Measurements from ENCODE around the gene SCUBE2. TPM values are rescaled to one million over a fixed set of nuclear protein-coding genes. Genes with fewer than 3 reads are reported as not detected.

Gene SCUBE2
- polyA plus RNA-seq, 2 of the 4 experiments (the other 2 are of a cell fraction), result 0.49 to 0.63 TPM

DNA sequence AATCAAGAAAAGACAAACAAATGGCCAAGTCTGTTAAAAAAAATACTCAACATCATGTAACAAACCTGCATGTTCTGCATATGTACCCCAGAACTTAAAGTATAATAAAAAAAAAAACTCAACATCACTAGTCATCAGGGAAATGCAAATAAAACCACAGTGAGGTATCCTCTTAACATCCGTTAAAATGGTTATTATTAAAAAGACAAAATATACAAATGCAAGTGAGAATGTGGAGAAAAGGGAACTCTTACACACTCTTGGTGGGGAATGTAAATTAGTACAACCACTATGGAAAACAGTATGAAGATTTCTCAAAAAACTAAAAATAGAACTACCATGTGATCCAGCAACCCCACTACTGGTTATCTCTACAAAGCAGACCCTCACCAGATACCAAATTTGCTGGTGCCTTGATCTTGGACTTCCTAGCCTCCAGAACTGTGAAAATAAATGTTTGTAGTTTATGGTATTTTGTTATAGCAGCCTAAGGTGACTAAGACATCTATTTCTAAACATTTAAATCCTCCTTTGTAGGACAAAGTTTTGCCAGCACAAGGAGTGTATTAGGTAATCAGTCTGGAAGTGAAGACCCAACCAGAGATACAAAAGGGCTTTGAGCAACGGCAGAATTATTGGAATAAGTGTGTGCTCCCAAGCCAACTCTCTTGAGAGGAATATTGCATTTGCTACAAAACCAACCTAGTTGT lies 32.4 kb upstream of the SCUBE2 start:
- H3K4me1 ChIP-seq, result no peaks in the 10 kb centered on the region
- POLR2A ChIA-PET, result no interaction called here
- WGBS (ENCODE audit: missing lambda C conversion rate), result 77% methylated on average over 2 of the region's 2 CpGs
- FAIRE-seq (no peak), DNase-seq (ENCODE audit: low read depth in 1 of 2, low spot score in 1 of 2) (no peak), ATAC-seq (no peak)
- H3K9me3 ChIP-seq, result no peaks in the 10 kb centered on the region
- no peak overlapping the region for H3K4me3 ChIP-seq
- no peak for TF ChIP-seq GATA3 (IDR thresholded peaks at IDR 0.05; ENCODE audit: borderline replicate concordance)
- no peak for TF ChIP-seq RARB (CRISPR knock-in tag; IDR thresholded peaks at IDR 0.05)
- TF ChIP-seq, protein P1, sequence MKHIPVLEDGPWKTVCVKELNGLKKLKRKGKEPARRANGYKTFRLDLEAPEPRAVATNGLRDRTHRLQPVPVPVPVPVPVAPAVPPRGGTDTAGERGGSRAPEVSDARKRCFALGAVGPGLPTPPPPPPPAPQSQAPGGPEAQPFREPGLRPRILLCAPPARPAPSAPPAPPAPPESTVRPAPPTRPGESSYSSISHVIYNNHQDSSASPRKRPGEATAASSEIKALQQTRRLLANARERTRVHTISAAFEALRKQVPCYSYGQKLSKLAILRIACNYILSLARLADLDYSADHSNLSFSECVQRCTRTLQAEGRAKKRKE (CRISPR knock-in tag; IDR thresholded peaks at IDR 0.05; ENCODE audit: low read depth), result no peak
- TF ChIP-seq RFX5 (IDR thresholded peaks at IDR 0.05), result no peak
- no peak for TF ChIP-seq TP53 (CRISPR knock-in tag; IDR thresholded peaks at IDR 0.05)
- H3K4me2 ChIP-seq, result no peak overlapping the region
- no peak overlapping the region for H3K27ac ChIP-seq
- CTCF ChIA-PET, result interaction anchor here (1.4 to 2.7 kb wide), 2 partner anchors 14 to 108 kb away, joined by 6 to 10 read pairs; no protein-coding TSS in a partner anchor

DNA sequence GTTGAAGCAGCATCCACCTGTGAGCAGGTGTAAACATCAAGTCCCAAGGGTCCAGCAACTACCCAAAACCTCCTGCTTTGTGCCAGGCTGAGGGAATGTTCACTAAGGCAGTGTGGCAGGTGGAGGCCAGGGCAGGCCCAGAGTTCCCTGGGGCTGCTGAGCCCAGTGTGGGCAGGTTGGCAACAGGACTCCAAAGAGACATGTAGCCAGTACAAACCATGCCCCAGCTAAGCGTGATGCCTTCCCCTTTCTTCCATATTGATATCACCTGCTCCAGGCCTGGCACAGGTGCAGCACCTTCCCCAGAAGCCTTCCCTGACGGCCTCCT lies 30.0 kb upstream of the SCUBE2 start:
- ATAC-seq (no peak), DNase-seq (ENCODE audit: low read depth in 1 of 2, low spot score in 1 of 2) (no peak), FAIRE-seq (no peak)
- H3K4me3 ChIP-seq, result no peak overlapping the region
- CTCF ChIA-PET, result interaction anchor here (1.6 kb wide), 1 partner anchor 16 kb away, joined by 6 read pairs; no protein-coding TSS in a partner anchor
- H3K27ac ChIP-seq, result no peak overlapping the region
- POLR2A ChIA-PET, result no interaction called here
- TF ChIP-seq RARB (CRISPR knock-in tag; IDR thresholded peaks at IDR 0.05), result no peak
- TF ChIP-seq JUN (IDR thresholded peaks at IDR 0.05), result no peak
- no peak for TF ChIP-seq FOSL2 (IDR thresholded peaks at IDR 0.05)
- no peak for TF ChIP-seq FOSL2 (CRISPR knock-in tag; IDR thresholded peaks at IDR 0.05)
- TF ChIP-seq ZNF302 (CRISPR knock-in tag; IDR thresholded peaks at IDR 0.05), result no peak
- TF ChIP-seq ESRRA (IDR thresholded peaks at IDR 0.05; ENCODE audit: borderline replicate concordance, low read length), result no peak
- TF ChIP-seq, protein P2, sequence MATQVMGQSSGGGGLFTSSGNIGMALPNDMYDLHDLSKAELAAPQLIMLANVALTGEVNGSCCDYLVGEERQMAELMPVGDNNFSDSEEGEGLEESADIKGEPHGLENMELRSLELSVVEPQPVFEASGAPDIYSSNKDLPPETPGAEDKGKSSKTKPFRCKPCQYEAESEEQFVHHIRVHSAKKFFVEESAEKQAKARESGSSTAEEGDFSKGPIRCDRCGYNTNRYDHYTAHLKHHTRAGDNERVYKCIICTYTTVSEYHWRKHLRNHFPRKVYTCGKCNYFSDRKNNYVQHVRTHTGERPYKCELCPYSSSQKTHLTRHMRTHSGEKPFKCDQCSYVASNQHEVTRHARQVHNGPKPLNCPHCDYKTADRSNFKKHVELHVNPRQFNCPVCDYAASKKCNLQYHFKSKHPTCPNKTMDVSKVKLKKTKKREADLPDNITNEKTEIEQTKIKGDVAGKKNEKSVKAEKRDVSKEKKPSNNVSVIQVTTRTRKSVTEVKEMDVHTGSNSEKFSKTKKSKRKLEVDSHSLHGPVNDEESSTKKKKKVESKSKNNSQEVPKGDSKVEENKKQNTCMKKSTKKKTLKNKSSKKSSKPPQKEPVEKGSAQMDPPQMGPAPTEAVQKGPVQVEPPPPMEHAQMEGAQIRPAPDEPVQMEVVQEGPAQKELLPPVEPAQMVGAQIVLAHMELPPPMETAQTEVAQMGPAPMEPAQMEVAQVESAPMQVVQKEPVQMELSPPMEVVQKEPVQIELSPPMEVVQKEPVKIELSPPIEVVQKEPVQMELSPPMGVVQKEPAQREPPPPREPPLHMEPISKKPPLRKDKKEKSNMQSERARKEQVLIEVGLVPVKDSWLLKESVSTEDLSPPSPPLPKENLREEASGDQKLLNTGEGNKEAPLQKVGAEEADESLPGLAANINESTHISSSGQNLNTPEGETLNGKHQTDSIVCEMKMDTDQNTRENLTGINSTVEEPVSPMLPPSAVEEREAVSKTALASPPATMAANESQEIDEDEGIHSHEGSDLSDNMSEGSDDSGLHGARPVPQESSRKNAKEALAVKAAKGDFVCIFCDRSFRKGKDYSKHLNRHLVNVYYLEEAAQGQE (IDR thresholded peaks at IDR 0.05), result no peak
- TF ChIP-seq FOSB (CRISPR knock-in tag; IDR thresholded peaks at IDR 0.05), result no peak
- TF ChIP-seq EHMT2 (IDR thresholded peaks at IDR 0.05; ENCODE audit: low read depth), result no peak
- no peak for TF ChIP-seq TP53 (CRISPR knock-in tag; IDR thresholded peaks at IDR 0.05)
- no peaks in the 10 kb centered on the region for H3K9me3 ChIP-seq
- no peak overlapping the region for H3K4me2 ChIP-seq
- no peaks in the 10 kb centered on the region for H3K4me1 ChIP-seq
- 77% methylated on average over 2 of the region's 2 CpGs for WGBS (ENCODE audit: missing lambda C conversion rate)

DNA sequence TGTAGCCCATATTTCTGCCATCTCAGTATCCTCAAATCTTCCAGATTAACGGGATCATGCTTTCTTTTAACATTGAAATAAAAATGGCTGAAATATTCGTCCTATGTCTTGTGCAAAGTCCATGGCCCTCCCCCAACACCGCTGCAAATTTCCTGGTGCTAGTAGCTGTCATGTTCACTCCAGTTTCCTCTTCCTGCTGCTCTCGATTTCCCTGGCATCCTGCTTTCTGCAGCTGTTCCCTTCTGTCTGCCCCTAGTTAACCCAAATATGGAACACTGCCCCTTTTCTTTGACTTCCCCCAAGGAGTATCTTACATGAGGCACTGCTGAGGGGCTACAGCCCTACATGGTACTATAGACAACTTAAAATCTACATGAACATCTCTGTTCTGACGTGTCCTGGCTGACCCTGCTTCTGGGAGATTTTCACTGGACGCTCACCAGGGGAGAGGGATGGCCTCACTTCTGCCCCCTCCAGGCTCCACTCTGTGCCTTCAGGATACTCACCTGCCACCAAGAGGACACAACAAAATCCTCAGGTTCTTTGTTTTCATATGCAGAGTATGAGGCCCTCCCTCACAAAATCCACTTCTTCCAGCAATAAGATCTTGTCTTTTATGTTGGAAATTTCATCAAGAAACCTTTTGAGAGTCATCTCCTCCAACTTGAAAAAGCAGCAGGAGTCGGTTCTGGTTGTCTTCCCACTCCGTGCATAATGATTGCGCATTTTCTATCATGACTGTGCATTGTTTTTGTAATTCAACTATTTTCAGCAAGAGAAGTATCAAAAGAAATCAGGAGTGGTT lies 29.5 kb upstream of the SCUBE2 start:
- ChIA-PET CTCF (interaction anchor here (1.6 to 1.8 kb wide), 2 partner anchors 10 to 17 kb away, joined by 4 to 6 read pairs; no protein-coding TSS in a partner anchor), POLR2A (no interaction called here)
- TF ChIP-seq, protein P3, sequence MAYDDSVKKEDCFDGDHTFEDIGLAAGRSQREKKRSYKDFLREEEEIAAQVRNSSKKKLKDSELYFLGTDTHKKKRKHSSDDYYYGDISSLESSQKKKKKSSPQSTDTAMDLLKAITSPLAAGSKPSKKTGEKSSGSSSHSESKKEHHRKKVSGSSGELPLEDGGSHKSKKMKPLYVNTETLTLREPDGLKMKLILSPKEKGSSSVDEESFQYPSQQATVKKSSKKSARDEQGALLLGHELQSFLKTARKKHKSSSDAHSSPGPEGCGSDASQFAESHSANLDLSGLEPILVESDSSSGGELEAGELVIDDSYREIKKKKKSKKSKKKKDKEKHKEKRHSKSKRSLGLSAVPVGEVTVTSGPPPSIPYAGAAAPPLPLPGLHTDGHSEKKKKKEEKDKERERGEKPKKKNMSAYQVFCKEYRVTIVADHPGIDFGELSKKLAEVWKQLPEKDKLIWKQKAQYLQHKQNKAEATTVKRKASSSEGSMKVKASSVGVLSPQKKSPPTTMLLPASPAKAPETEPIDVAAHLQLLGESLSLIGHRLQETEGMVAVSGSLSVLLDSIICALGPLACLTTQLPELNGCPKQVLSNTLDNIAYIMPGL (CRISPR knock-in tag; IDR thresholded peaks at IDR 0.05; ENCODE audit: borderline replicate concordance), result no peak
- TF ChIP-seq, protein P4, sequence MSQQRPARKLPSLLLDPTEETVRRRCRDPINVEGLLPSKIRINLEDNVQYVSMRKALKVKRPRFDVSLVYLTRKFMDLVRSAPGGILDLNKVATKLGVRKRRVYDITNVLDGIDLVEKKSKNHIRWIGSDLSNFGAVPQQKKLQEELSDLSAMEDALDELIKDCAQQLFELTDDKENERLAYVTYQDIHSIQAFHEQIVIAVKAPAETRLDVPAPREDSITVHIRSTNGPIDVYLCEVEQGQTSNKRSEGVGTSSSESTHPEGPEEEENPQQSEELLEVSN (IDR thresholded peaks at IDR 0.05; ENCODE audit: borderline replicate concordance, low read depth), result no peak
- TF ChIP-seq EP300 (IDR thresholded peaks at IDR 0.05) (no peak), CBX8 (IDR thresholded peaks at IDR 0.05) (no peak), RAD21 (conservative IDR thresholded peaks at IDR 0.05 in 1 of 2, IDR thresholded peaks at IDR 0.05 in 1 of 2) (peak in 1 of 2 experiments; percentile 22; a peak in 1 of 5 replicates), HOXA7 (CRISPR knock-in tag; IDR thresholded peaks at IDR 0.05) (no peak), TFCP2L1 (CRISPR knock-in tag; IDR thresholded peaks at IDR 0.05) (no peak)
- TF ChIP-seq, protein P5, sequence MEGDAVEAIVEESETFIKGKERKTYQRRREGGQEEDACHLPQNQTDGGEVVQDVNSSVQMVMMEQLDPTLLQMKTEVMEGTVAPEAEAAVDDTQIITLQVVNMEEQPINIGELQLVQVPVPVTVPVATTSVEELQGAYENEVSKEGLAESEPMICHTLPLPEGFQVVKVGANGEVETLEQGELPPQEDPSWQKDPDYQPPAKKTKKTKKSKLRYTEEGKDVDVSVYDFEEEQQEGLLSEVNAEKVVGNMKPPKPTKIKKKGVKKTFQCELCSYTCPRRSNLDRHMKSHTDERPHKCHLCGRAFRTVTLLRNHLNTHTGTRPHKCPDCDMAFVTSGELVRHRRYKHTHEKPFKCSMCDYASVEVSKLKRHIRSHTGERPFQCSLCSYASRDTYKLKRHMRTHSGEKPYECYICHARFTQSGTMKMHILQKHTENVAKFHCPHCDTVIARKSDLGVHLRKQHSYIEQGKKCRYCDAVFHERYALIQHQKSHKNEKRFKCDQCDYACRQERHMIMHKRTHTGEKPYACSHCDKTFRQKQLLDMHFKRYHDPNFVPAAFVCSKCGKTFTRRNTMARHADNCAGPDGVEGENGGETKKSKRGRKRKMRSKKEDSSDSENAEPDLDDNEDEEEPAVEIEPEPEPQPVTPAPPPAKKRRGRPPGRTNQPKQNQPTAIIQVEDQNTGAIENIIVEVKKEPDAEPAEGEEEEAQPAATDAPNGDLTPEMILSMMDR (IDR thresholded peaks at IDR 0.05), result peak; percentile 21; the same call in 1 of the 3 replicates
- H3K9me3 ChIP-seq, result no peaks in the 10 kb centered on the region
- ATAC-seq (peak; percentile 73 to 93; a peak in 5 of 6 replicates), DNase-seq (ENCODE audit: low read depth in 1 of 2, low spot score in 1 of 2) (peak; percentile 33 to 39), FAIRE-seq (no peak)
- H3K4me1 ChIP-seq, result no peaks in the 10 kb centered on the region
- H3K27ac ChIP-seq, result no peak overlapping the region
- H3K4me2 ChIP-seq, result no peak overlapping the region
- H3K4me3 ChIP-seq, result no peak overlapping the region
- 69% methylated on average over 9 of the region's 9 CpGs for WGBS (ENCODE audit: missing lambda C conversion rate)

All from A549 (cell line).